Measurements from ENCODE around the gene RHBDD1.
A peak's percentile ranks its signal among the peaks of the same experiment; 100 is the strongest.

Gene RHBDD1

DNA sequence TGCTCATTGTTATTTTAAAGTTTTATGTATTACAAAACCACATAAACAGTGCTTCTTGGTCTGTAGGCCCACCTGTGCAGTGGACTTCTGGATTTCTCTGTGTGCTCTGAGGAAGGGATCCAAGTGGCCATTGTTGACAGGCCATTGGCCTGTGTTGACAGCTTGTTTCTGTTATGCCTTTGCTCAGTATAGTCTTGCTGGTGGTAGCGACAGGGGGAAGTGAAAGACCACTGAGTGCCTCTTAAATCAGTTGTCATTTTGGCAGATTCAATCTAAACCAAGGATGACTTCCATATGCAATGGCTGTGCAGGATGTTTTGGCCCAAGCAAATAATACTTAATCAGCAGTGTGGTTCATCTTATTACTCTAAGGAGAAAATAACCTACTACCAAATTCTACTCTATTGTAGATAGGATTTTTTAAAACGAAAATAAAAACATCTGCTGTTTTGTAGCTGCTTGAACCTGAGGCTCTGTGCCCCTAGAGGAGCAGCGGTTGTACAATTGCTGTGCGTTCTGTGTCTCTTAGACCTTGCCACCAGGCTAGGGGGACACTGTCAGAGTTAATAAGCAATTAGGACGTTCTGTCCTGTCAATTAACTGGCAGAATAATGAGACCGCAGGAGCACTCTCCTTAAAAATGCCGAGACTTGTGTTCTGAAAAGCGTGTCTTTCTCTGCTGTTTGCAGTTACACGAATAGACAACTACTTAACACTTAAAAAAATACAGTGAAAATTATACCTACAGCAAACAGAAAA lies 108.2 kb downstream of the RHBDD1 start:
- no peak for DNase-seq

DNA sequence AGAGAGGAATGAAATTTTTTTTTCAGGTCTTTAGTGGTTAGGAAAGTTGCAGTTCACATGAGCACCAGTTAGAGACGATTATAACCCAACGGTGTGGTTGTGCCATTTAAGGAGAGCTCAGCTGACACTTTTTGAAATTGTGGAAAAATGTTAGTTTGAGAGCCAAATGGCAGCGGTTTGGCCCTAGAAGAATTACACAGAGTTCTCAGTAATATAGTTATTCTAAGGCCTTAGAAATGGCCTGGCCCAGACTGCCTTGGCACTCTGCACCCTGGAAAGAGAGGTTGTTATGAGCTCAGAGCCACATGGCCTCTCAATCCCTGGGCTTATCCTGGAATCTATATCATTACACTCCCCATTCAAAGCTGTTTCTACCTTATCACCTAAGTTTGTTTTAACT lies 117.4 kb downstream of the RHBDD1 start:
- DNase-seq, result no peak

DNA sequence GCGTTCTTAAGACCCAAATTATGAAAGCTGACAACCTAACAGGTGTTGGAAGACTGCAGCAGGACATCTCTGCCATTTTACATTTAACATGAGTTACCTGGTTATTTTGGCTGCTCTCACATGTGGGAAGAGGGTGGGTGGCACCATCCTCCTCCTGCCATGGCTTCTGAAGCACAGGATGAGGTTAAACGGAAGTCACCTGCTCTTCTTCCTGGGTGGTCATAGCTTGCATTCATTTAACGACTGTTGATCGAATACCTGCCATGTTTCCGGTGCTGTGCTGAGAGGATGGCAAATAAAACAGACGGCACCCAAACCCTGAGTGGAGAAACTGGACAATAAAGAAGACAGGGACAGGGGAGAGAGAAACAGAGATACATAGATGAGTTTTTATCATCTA lies 118.0 kb downstream of the RHBDD1 start:
- no peak for DNase-seq

DNA sequence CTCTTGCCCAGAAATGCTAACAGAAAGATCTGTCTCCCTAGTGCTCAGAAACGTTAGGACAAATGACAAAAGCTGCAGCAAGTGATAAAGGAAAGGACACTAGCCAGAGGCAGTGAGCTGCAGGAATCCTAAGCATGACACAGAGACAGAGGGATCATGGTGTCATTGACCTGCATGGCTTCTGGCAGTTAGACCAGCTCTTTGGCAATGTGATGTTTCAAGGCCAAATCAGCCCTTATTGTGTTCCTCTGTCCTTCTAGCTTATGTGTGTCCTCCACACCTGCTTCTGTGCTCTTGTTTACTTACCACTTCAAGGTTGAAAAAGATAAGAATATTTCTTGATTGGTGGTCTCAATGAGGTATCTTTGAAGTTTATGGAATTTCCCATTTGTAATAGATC lies 120.8 kb downstream of the RHBDD1 start:
- DNase-seq, result no peak

DNA sequence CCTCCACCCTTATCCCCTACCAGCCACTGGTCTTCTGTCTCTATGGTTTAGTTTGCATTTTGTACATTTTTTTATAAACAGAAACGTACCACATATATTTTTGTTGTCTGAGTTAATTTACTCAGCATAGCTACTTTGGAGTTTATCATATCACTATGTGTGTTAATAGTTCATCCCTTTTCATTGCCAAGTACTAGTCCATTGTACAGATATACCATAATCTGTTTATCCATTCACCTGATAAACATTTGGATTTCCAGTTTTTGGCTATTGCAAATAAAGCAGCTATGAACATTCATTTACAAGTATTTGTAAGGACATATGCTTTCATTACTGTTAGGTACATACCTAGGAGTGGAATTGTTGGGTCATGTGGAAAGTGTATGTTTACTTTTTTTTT lies 123.6 kb downstream of the RHBDD1 start:
- DNase-seq, result no peak

DNA sequence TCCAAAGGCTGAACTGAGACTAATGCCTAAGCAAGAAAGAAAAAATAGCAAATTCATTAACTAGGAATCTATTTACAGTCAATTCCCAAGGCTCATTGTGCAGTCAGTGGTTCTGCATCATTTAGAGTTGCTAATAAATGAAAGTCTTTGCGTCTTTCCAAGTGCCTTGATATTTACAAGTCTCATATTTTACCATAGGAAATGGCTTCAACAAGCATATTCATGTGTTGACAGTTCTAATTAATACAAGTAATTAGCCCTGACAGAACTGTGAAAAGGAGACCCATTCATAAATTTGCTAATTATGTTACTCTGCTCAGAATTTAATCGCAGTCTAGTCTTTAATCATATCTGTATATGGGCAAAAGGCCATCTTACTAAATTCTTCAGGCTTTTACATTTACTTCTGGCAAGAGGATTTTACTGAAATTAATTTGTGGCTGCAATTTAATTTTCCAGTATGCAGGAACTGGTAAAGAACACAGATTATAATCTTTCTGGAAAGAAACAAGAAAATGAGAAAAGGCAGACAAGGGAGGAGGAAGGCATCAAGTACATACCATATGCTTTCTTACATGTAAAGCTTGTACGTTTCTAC lies 126.4 kb downstream of the RHBDD1 start:
- no peak for DNase-seq

DNA sequence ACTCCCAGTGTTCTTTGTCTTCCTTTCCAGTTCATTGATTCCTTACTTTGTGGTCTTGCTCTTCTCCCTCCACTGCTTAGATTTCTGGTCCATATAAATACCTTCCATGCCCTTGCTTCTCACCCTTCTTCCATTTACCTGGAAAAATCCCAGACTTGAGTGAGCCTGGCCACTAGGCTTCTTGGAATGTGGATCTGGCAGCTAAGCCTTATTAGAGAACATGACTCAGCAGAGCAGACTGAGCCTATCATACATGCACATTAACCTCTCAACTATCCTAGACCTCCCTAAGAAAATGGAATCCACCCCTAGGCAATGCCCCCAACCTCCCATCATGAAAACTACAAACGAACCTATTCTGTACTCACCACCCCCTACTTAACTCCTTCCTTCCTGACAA lies 127.7 kb downstream of the RHBDD1 start:
- DNase-seq, result no peak

DNA sequence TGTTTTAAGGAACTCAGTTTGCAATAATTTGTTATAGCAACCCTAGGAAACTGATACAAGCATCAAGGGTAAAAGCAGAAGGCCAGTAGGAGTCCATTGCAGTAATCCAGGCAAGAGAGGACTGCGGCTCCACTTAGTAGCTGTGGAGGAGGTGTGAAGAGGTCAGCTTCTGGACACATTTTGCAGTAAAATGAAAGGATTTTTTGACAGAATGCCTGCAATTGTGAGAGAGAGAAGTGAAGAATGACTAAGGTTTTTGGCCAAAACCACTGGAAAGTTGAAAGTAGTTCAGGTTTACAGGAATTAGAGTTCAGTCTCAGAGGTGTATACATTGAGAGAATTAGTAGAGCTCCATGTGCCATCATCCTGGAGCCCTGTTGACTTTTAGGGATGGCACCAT lies 129.5 kb downstream of the RHBDD1 start:
- DNase-seq, result no peak

DNA sequence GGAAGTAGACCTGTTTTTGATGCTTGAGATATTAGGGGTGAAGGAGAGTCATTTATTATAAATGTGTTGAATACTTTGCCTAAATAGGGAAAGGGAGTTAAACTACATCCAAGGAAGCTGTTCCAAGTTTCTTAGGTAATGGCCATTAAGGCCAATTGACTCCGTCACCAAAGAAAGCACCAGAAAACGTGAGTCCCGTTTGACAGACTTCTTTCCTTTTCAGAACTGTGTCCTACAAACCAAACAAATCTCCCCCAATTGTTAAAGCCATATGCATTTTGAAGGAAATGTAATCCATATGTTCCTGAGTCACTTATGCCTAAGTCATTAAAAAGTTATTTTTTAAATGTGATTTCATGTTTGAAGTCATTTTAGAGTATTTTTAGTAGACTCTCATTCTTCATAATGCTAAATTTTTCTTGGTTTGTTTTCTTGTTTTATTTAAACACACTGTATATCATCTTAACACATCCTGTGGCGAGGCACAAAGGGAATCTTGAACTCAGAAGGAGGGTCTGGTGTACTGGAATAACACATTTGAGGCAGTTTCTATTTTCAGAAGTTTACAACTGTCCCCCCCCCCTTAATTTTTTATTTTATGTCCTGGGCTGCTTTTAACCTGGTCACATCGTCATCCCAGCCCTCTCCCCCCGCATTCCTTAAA lies 133.7 kb downstream of the RHBDD1 start:
- DNase-seq, result no peak

DNA sequence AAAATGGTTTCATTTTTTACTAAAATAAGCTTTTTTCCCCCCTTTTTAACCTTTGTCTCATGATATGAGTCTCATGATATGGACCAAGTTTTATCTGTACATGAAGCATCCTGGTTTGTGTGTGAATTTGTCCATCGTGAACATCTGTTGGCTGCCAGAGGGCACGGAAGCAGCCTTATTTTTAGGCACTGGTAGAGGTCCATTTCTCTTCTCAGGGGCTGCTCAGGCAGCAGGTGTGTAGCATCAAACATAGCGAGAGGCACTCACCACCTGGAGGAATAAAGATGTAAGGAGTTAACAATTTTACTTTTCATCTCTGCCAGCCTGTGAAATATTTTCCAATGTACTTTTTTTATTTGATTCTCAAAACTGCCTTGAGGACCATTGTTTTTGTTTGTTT lies 134.5 kb downstream of the RHBDD1 start:
- DNase-seq, result no peak

DNA sequence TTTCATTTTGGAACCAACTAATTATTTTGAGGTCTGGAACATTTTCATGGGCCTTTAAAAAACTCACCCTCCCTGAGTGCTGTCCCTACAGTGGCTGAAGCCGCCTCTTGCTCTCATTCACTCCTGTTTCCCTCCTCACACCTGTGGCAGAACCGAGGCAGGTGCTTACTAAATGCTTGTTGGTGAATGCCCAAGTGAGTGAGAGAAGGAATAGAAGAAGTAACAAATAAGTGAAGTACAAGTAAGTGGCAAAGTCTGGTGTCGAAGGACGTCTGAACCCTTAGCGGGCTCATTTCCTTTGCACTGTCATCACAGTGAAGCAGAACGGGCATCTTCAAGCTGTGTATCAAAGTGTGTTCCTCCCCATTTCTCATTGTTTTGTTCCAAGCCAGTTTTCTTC lies 135.2 kb downstream of the RHBDD1 start:
- no peak for DNase-seq

DNA sequence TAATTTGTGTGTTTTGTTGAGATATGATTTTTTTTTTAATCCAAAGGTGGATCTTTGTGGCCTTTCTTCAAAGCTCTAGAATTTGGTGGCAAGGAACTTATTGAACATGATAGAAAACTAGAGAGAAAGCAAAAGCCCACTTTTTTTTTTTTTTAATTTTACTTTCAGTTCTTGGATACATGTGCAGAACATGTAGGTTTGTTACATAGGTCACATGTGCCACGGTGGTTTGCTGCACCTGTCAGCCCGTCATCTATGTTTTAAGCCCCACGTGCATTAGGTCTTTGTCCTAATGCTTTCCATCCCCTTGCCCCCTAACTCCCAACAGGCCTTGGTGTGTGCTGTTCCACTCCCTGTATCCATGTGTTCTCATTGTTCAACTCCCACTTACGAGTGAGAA lies 135.9 kb downstream of the RHBDD1 start:
- DNase-seq, result no peak

DNA sequence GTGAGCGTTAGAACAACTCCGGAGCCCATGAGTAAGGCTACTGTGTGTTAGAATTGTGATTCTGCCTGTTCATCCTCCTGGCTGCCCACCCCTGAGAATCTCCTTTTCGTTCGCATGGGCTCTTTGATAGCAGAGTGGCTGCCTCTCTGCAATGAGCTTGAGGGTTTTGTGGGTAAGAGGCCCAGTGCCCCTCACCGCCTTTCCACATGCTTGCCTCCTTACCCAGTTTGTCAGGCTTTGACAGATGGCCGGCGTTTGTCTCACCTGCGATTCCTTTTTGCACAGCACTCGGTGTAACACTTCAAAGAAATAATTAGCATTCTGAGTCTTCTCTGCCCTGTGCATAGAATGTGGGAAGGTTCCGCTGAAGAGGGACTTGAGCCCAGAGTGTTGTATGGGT lies 138.0 kb downstream of the RHBDD1 start:
- no peak for DNase-seq

DNA sequence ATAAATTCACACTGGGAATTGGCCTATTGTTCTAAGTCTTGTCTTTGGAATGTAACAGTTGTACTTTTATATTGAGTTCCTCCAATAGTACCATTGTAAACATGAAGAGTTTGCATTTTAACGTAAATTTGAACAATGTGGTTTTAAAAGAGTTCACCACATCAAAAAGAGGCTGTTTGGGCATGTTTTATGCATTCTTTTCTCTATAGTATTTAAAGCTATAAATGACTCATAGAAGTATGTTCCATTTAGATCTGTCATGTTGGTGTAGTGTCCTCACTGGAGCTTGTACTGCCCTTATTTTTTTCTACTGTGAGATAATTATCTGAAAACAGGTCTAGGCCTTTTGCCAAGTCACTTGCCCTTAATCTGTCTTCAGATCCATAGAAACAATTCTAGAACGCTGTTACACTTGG lies 141.9 kb downstream of the RHBDD1 start:
- peak; percentile 75 for DNase-seq

DNA sequence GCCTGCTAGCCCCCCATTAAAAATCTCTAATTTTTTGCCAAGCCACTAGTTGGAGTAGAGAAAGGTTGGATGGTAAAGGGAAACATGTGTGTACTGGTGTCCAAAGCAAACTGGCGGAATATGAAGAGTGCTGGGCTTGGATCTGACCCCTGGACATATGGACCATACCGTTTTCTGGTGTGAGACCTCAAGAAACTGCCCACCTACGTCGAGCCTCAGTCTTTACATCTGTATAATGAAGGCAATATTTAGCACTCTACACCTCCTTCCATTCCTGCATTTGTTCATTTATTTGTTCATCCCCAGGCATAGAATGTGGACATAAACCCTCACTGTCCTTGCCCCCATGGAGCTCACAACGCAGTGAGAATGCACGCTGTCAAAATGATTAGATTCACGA lies 142.4 kb downstream of the RHBDD1 start:
- no peak for DNase-seq

DNA sequence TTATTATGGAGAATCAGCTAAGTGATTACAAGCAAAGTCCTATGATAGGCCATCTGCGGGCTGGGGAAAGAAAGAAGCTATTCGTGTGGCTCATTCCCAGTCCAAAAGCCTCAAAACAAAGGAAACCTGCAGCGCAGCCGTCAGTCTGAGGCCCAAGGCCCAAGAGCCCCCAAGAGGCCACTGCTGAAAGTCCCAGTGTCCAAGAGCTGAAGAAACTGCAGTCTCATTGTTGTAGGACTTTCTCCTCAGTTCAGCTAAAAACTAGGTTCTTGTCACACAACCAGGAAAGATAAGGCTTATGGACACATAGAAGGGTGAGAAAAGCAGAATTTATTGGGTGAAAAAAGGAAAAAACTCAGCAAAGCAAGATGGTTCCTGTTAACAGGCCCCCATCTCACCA lies 143.2 kb downstream of the RHBDD1 start:
- DNase-seq, result no peak

DNA sequence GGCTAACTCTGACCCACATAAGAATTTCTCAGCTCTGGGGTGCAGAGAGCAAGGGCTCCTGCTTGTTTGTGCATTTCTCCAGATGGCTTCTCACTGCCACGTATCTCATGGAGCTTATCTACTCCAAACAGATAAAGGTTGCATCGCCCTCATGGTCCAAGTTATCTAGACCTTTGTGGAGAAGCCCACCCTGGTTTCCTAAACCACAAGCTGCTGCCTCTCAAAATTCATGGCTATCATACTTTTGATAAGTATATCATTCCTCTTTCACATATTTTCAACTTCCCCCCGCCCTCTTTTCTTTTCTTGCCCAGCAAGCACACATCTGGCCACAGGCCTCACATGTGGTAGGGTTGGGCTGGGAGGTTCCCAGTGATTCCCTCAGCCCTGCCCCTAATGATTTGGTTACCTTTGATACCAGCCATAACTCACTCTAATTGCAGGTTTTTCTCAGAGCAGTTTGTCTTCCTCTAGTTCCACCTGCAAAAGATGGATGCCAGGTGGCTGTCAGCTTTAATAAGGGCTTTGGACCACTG lies 146.0 kb downstream of the RHBDD1 start:
- DNase-seq, result no peak

DNA sequence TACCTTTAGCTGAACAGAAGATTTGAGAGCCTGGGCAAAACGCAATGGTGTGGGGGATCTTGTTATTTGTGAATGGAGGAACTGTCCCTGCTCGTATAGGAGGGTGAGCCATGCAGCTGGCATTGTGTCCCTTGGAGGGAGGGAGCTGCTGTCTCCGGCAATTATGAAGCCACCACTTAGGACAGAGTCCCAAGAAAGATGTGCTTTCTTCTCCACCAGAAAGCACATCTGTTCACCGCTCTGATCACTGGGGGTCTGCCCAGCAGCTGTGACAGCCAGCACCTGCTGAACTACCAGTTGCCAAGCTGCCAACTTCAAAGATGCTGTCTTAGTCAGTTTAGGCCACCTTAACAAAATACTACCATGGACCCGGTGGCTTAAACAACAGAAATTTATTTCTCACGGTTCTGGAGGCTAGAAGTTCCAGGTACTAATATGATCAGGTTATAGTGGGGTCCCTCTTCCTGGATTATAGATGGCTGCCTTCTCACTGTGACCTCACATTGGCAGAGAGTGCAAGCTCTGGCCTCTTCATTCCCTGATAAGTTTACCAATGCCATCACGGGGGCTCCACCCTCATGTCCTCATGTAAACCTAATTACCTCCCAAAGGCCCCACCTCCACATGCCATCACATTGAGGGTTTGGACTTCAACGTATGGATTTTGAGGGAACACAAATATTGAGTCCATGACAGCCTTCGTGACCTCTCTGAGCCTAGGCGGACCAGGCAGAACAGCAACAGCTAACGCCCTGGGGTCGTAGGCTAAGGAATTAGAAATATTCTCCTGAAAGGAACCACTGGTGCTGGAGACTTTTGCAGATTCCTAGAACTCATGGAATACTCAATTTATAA lies 148.3 kb downstream of the RHBDD1 start:
- no peak for DNase-seq

DNA sequence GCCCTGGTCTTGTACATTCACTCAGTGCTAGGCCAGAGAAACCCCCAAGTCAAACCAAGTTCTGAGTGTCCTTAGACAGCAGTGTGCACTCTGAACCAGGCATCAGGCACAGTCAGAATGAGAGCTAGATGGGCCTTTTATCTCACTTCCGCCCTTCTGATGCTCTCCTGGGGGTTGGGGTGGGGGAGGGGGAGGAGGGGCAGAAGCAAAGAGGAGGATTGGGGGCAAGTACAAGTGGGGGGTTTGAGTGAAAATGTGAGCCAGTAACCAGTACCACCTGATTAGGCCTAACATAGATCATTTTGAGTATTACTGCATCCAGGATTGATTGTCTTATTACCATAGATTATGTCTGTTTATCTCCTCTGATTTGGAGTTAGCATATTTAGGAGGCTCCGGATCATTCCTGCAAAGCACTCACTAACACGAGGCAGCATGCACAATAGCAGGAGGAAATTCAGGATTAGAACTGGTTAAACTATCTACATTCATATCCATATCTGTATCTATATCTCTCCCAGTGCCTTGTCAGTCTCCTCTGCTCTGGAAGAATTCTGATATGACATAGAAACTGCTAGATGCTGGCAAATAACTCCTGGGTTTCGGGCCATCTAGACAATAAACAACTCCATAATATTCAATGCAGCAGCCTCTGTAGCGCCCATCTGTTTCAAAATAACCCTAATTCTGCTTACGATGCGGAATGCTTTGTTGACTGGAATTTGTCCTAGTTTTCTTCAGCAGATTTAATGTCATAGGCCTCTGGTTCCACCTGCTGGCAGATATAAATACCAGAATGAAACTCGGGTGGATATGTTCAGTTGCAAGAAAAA lies 149.1 kb downstream of the RHBDD1 start:
- DNase-seq, result peak; percentile 70

DNA sequence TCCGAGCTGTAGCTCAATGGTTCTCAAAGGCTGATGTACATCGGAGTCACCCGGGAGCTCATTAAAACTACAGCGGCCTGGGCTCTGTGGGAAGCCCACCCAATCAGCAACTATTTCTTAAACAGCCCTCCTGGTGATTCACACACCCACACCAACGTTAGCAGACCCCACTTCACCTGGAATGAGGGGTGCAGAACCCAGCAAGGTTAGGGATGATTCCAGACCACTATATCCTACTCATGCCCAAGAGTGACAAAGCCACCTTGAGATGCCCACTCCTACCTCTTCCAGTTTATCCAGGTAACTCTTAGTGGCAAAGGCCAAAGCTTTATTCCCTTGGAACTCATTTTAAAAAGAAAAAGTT lies 149.7 kb downstream of the RHBDD1 start:
- DNase-seq, result no peak

DNA sequence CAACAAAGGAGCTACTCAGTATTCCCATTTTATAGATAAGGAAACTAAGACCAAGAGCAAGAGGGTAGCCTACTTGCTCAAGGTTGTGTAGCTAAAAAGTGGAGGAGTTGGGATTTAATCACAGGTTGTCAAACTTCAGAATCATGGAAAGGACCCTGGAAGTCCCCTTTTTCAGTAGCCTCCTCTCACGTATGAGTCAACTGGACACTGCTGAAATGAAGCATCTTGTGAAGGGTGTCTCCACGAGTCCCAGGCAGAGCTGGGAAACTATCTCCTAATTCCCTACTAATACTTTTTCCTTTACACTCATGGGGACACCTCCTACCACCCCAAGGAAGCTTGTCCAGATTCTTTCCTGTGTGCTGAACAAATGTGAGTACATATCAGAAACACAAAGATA lies 155.8 kb downstream of the RHBDD1 start:
- DNase-seq, result no peak

DNA sequence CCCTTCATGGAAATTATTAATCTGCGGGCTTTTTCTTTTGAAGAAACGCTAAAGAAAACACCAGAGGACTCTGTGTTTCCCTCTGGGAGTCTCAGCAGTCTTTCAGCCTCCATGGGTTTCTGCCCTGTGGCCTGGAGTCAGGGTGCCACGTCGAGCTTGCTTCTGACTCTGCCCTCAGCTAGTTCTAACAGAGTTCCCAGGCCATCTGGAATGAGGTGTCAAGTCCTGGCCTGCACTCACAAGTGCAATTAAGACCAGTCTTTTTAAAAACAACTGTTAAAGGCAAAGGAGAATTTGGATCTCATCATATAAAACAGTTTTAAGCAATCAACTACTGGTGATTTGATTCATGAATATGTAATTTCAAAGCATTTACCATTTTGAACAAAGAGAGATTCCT lies 157.3 kb downstream of the RHBDD1 start:
- DNase-seq, result no peak

Data from NCI-H1105 treated with DMSO at 0.1 percent for 48 hours (cell line).